ENCODE results near the gene KCNH4.

Gene KCNH4

GRCh38 chr17:42179335-42179734 lies 1.6 kb downstream of the KCNH4 start:
- no peak for TF ChIP-seq ZNF121 (tag by site-specific recombination; IDR thresholded peaks at IDR 0.05)
- no peak for TF ChIP-seq YY1 (tag by site-specific recombination; IDR thresholded peaks at IDR 0.05)
- no peak for TF ChIP-seq ZNF707 (tag by site-specific recombination; IDR thresholded peaks at IDR 0.05)
- no peak for TF ChIP-seq ZNF24 (tag by site-specific recombination; IDR thresholded peaks at IDR 0.05)
- no peak for TF ChIP-seq OSR2 (tag by site-specific recombination; IDR thresholded peaks at IDR 0.05)
- TF ChIP-seq ZNF747 (tag by site-specific recombination; IDR thresholded peaks at IDR 0.05), result no peak
- H3K36me3 ChIP-seq (ENCODE audit: control insufficient read depth in 2 of 2, insufficient read depth in 1 of 2, low read length in 2 of 2), result no peaks in the 10 kb centered on the region
- ChIA-PET CTCF (interaction anchor here (0.6 to 2.4 kb wide), 4 partner anchors 17 to 637 kb away, joined by 3 to 9 read pairs (median 4); no protein-coding TSS in a partner anchor), POLR2A (interaction anchor here (0.6 to 1.8 kb wide), 2 partner anchors 15 to 46 kb away, joined by 5 to 6 read pairs; partner anchors contain the start of gene GHDC)
- no peaks in the 10 kb centered on the region for H3K4me1 ChIP-seq (ENCODE audit: control insufficient read depth, insufficient read depth, low read length)
- H3K9me3 ChIP-seq (ENCODE audit: control insufficient read depth, insufficient read depth, low read depth, low read length), result no peaks in the 10 kb centered on the region
- no peak overlapping the region for H3K27ac ChIP-seq (ENCODE audit: extremely low read depth, low read depth, low read length)
- no peak overlapping the region for H3K4me3 ChIP-seq (ENCODE audit: low read depth, low read length)

GRCh38 chr17:42178817-42179216 lies 2.1 kb downstream of the KCNH4 start:
- no peaks in the 10 kb centered on the region for H3K36me3 ChIP-seq (ENCODE audit: control insufficient read depth in 2 of 2, insufficient read depth in 1 of 2, low read length in 2 of 2)
- CTCF ChIA-PET, result interaction anchor here (0.9 to 2.4 kb wide), 2 partner anchors 16 to 90 kb away, joined by 4 to 9 read pairs; no protein-coding TSS in a partner anchor
- no peaks in the 10 kb centered on the region for H3K9me3 ChIP-seq (ENCODE audit: control insufficient read depth, insufficient read depth, low read depth, low read length)
- H3K4me3 ChIP-seq (ENCODE audit: low read depth, low read length), result no peak overlapping the region
- H3K4me1 ChIP-seq (ENCODE audit: control insufficient read depth, insufficient read depth, low read length), result no peaks in the 10 kb centered on the region
- TF ChIP-seq ZNF629 (tag by site-specific recombination; IDR thresholded peaks at IDR 0.05), result no peak
- no peak for TF ChIP-seq ZSCAN23 (tag by site-specific recombination; IDR thresholded peaks at IDR 0.05)
- no peak for TF ChIP-seq PRDM1 (tag by site-specific recombination; IDR thresholded peaks at IDR 0.05)
- TF ChIP-seq SCRT2 (tag by site-specific recombination; IDR thresholded peaks at IDR 0.05), result no peak
- TF ChIP-seq ZNF585B (tag by site-specific recombination; IDR thresholded peaks at IDR 0.05), result no peak
- no peak for TF ChIP-seq ZNF112 (tag by site-specific recombination; IDR thresholded peaks at IDR 0.05)
- TF ChIP-seq TRIM28 (IDR thresholded peaks at IDR 0.05; ENCODE audit: borderline replicate concordance, low read length), result no peak
- TF ChIP-seq ZBTB8A (tag by site-specific recombination; IDR thresholded peaks at IDR 0.05), result no peak
- TF ChIP-seq GLI2 (tag by site-specific recombination; IDR thresholded peaks at IDR 0.05; ENCODE audit: borderline replicate concordance, low read depth), result no peak
- TF ChIP-seq ZNF16 (tag by site-specific recombination; IDR thresholded peaks at IDR 0.05; ENCODE audit: low read depth), result no peak
- no peak for TF ChIP-seq ZNF610 (tag by site-specific recombination; IDR thresholded peaks at IDR 0.05; ENCODE audit: borderline replicate concordance)
- TF ChIP-seq, protein P1, sequence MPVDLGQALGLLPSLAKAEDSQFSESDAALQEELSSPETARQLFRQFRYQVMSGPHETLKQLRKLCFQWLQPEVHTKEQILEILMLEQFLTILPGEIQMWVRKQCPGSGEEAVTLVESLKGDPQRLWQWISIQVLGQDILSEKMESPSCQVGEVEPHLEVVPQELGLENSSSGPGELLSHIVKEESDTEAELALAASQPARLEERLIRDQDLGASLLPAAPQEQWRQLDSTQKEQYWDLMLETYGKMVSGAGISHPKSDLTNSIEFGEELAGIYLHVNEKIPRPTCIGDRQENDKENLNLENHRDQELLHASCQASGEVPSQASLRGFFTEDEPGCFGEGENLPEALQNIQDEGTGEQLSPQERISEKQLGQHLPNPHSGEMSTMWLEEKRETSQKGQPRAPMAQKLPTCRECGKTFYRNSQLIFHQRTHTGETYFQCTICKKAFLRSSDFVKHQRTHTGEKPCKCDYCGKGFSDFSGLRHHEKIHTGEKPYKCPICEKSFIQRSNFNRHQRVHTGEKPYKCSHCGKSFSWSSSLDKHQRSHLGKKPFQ (tag by site-specific recombination; IDR thresholded peaks at IDR 0.05), result no peak
- no peak for TF ChIP-seq ZNF292 (tag by site-specific recombination; IDR thresholded peaks at IDR 0.05; ENCODE audit: borderline replicate concordance, low read depth)
- no peak for TF ChIP-seq HOXD13 (CRISPR knock-in tag; IDR thresholded peaks at IDR 0.05; ENCODE audit: borderline replicate concordance)
- no peak for TF ChIP-seq ZNF558 (tag by site-specific recombination; IDR thresholded peaks at IDR 0.05)
- no peak for TF ChIP-seq ZNF548 (tag by site-specific recombination; IDR thresholded peaks at IDR 0.05)
- no peak for TF ChIP-seq BCL11A (tag by site-specific recombination; IDR thresholded peaks at IDR 0.05; ENCODE audit: low read depth)
- TF ChIP-seq KLF9 (tag by site-specific recombination; IDR thresholded peaks at IDR 0.05; ENCODE audit: low read depth), result no peak
- TF ChIP-seq, protein P2, sequence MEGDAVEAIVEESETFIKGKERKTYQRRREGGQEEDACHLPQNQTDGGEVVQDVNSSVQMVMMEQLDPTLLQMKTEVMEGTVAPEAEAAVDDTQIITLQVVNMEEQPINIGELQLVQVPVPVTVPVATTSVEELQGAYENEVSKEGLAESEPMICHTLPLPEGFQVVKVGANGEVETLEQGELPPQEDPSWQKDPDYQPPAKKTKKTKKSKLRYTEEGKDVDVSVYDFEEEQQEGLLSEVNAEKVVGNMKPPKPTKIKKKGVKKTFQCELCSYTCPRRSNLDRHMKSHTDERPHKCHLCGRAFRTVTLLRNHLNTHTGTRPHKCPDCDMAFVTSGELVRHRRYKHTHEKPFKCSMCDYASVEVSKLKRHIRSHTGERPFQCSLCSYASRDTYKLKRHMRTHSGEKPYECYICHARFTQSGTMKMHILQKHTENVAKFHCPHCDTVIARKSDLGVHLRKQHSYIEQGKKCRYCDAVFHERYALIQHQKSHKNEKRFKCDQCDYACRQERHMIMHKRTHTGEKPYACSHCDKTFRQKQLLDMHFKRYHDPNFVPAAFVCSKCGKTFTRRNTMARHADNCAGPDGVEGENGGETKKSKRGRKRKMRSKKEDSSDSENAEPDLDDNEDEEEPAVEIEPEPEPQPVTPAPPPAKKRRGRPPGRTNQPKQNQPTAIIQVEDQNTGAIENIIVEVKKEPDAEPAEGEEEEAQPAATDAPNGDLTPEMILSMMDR (tag by site-specific recombination; IDR thresholded peaks at IDR 0.05), result no peak
- TF ChIP-seq SETDB1 (IDR thresholded peaks at IDR 0.05; ENCODE audit: insufficient read length, low read length), result no peak
- no peak overlapping the region for H3K27ac ChIP-seq (ENCODE audit: extremely low read depth, low read depth, low read length)
- POLR2A ChIA-PET, result interaction anchor here (1.8 kb wide), 1 partner anchor 16 kb away, joined by 6 read pairs; the partner anchor contains the start of gene GHDC
